Liver (tissue), 3 donors: ENCODE results near the gene UBASH3A.

ENCODE experiments used
- CTCF ChIP-seq: fragments of 150-350 bp; IDR thresholded peaks from 2 replicates; pipeline ENCODE4 v1.5.1; 2017; ENCODE audit warnings: improper control_type of control experiment, low read depth, low read length; ENCODE audit not compliant: missing input control
- GABPA ChIP-seq, 2 donors: IDR thresholded peaks in 1 of 2; conservative IDR thresholded peaks in 1 of 2; 2 replicates each; pipeline ENCODE4 v1.6.1; 2016; ENCODE audit warnings: antibody characterized with exemption in 2 of 2, mild to moderate bottlenecking in 1 of 2, moderate library complexity in 1 of 2
- HNF4A ChIP-seq, 2 donors: conservative IDR thresholded peaks; 2 replicates each; pipeline ENCODE4 v1.6.1; 2016; ENCODE audit warnings: antibody characterized with exemption in 2 of 2, mild to moderate bottlenecking in 2 of 2
- REST ChIP-seq: IDR thresholded peaks from 2 replicates; pipeline ENCODE4 v1.6.1; 2016; ENCODE audit warnings: antibody characterized with exemption, mild to moderate bottlenecking
- donor health status: healthy.
- donor health status: healthy.

GRCh38 chr21:42407476-42407875, 3.8 kb downstream of the UBASH3A start:
- no peak for TF ChIP-seq HNF4A (conservative IDR thresholded peaks at IDR 0.05)
- TF ChIP-seq CTCF: no peak
- TF ChIP-seq REST: no peak
- TF ChIP-seq GABPA (IDR thresholded peaks at IDR 0.05 in 1 of 2, conservative IDR thresholded peaks at IDR 0.05 in 1 of 2): no peak
